C4-2B (cell line): ENCODE data around the gene CD24.
"Not testable (repeated sequence)": the region's sequence is repeated elsewhere in the genome, so short reads cannot be mapped to it uniquely, and the experiment has no call there.

ENCODE experiments used
- H3K27ac ChIP-seq: fragments of 450-650 bp; 2 replicates; pipeline ENCODE4 v1.5.1; 2017
- ZFX ChIP-seq: fragments of 450-650 bp; IDR thresholded peaks from 2 replicates; pipeline ENCODE4 v1.6.1; 2017
- TF ChIP-seq, protein P1 (sequence below): fragments of 450-650 bp; conservative IDR thresholded peaks from 2 replicates; pipeline ENCODE4 v1.5.1; 2017; ENCODE audit warnings: mild to moderate bottlenecking

The CD24 gene

DNA sequence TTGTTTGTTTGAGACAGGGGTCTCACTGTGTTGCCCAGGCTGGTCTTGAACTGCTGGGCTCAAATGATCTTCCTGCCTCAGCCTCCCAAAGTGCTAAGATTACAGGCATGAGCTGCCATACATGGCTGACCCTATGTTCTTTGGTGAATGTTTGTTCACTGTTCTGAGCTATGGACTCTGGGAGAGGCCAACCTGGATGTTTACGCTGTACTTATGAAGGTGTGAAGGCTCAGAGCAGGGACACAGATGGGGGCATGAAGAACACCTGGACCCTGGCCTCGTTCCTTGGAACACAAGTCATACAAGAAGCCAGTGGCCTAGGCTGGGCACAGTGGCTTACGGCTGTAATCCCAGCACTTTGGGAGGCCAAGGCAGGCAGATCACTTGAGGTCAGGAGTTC, 21.1 kb upstream of the CD24 start:
- no peak for TF ChIP-seq ZFX
- TF ChIP-seq, protein P1, sequence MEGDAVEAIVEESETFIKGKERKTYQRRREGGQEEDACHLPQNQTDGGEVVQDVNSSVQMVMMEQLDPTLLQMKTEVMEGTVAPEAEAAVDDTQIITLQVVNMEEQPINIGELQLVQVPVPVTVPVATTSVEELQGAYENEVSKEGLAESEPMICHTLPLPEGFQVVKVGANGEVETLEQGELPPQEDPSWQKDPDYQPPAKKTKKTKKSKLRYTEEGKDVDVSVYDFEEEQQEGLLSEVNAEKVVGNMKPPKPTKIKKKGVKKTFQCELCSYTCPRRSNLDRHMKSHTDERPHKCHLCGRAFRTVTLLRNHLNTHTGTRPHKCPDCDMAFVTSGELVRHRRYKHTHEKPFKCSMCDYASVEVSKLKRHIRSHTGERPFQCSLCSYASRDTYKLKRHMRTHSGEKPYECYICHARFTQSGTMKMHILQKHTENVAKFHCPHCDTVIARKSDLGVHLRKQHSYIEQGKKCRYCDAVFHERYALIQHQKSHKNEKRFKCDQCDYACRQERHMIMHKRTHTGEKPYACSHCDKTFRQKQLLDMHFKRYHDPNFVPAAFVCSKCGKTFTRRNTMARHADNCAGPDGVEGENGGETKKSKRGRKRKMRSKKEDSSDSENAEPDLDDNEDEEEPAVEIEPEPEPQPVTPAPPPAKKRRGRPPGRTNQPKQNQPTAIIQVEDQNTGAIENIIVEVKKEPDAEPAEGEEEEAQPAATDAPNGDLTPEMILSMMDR: no peak

DNA sequence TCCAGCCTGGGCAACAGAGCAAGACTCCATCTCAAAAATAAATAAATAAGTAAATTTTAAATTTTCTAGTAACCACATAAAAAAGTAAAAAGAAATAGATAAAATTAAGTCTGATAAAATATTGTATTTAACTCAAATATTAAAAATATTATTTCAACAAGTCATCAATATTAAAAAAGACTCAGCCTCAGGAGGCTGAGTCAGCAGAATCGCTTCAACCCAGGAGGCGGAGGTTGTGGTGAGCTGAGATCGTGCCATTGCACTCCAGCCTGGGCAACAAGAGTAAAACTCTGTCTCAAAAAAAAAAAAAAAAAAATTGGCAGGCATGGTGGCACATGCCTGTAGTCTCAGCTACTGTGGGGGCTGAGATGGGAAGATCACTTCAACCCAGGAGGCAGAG, 15.2 kb upstream of the CD24 start:
- H3K27ac ChIP-seq: not testable (repeated sequence)

More for the DNA sequence above, 21.1 kb upstream of the CD24 start:
- no peak overlapping the region for H3K27ac ChIP-seq

DNA sequence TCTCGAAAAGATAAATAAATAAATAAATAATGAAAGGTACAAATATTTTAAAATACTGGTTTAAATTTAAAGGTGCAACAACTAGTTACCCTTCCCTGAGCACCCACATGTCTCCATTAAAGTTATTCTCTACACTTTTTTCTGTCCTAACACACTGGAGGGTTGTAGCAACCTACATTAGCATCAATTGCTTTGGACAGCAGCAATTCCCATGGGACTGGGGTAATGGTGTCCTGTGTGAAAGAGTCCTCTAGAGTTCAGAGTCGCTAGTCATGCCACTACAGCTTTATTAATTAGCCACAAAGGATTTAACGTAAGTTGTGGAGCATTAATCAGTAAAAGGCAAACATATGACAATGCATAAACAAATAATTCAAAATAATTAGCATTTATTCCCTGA, 14.1 kb upstream of the CD24 start:
- TF ChIP-seq ZFX: no peak
- TF ChIP-seq, protein P1: no peak
- H3K27ac ChIP-seq: no peak overlapping the region

DNA sequence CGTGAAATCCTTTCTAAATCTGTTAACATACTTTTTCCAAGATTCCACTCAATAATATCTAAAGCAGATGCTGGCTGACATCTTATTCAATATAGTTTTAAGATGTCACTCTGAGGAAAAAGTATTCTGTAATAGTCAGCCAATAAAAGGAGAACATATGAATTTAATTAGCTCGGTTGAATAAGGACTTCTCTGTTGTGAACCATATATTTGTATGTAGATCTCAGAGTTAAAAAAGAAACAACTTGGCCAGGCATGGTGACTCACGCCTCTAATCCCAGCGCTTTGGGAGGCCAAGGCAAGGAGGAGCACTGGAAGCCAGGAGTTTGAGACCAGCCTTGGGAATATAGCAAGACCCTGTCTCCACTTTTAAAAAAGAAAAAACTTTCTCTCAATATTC, 7.4 kb upstream of the CD24 start:
- no peak for TF ChIP-seq ZFX
- TF ChIP-seq, protein P1: no peak
- H3K27ac ChIP-seq: no peak overlapping the region

DNA sequence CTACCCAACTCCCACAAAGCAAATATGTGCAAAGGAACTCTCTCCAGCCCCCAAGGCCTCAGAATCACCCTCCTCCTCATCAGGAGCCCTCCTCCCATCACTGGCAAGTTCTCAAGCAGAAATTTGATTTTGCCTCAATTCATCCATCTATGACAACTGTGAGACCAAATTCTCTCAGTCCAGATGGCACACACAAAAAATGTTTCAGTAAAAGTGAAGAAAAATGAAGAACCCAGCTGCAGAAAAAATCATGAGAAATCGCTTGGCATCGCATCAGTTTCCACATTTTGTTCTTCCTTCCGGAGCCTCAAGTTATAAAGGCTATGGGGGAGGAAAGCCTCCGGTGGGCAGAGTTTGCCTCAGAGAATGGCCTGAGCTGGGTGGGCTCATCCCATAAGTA, 6.4 kb upstream of the CD24 start:
- H3K27ac ChIP-seq: no peak overlapping the region
- TF ChIP-seq ZFX: no peak
- TF ChIP-seq, protein P1: no peak

DNA sequence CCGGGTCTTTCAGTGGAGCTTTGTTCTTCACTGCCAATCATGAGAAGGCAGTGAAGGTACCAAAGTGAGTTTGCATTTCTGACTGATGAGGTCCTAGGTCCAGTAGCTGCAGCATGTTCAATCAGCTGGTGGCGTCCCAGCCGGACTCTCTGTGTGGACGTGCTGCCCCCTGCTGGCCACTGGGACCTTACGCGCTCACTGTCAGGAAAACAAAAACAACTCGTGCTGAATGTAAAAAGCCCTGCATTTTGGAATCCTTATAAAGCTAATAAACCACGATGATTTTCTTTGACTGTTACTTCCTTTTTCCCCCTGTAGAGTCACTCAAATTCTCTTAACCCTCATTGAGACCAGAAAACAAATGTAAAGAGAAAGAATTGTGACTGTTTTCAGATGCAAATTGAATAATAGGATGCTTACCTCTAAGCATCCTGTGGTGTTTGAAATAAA, 4.9 kb upstream of the CD24 start:
- TF ChIP-seq, protein P1: peak; percentile 94
- TF ChIP-seq ZFX: no peak
- H3K27ac ChIP-seq: no peak overlapping the region

DNA sequence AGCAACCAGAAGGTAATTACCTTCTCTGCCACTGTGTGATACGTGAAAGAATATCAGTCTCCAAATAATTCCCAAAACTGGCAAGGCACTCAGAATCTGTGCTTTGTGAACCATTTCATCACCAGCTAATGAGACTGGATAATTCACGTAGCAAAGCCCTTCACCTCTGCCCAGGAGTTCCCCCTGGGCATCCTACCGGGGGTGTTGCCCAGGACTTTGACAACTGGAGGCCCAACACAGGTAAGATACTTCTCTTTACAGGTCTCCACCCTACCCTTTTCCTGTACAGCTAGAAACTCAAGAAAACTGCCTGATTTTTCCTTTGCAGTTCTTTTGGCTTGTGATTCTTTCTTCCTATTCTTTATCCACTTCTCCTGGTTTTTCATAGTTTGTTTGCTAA, 2.7 kb upstream of the CD24 start:
- H3K27ac ChIP-seq: no peak overlapping the region
- no peak for TF ChIP-seq ZFX
- TF ChIP-seq, protein P1: no peak

DNA sequence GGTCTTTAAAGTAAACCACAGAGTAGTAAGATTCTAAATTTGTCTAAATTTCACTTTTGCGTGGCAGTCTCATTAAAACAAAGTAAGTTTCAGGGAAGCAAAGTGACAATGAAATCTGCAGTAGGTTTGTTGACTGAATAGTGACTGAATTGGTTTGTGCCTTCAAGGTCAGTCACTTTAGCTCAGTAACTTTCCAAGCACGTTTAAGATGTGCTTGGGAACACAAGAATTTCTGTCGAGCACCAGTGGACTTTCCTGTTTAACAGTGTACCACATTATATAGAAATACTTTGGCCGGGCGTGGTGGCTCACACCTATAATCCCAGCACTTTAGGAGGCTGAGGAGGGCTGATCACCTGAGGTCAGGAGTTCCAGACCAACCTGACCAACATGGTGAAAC, 1.7 kb upstream of the CD24 start:
- TF ChIP-seq, protein P1: no peak
- TF ChIP-seq ZFX: no peak
- no peak overlapping the region for H3K27ac ChIP-seq
